Muscle layer of duodenum (tissue), 2 donors: ENCODE data around the gene TIAM2.

Experiments
- H3K27ac ChIP-seq: one replicate; pipeline ENCODE4 v1.7.0; 2013; ENCODE audit warnings: mild to moderate bottlenecking, low read length
- H3K27me3 ChIP-seq: one replicate; pipeline ENCODE4 v1.7.0; 2013; ENCODE audit warnings: low read depth, mild to moderate bottlenecking, control low read depth, low read length
- H3K36me3 ChIP-seq, 2 donors: one replicate each; pipeline ENCODE4 v1.7.0; 2013; ENCODE audit warnings: low read length in 2 of 2, control low read depth in 1 of 2, mild to moderate bottlenecking in 1 of 2; ENCODE audit not compliant: insufficient read depth in 2 of 2, control insufficient read depth in 1 of 2
- H3K4me1 ChIP-seq, 2 donors: one replicate each; pipeline ENCODE4 v1.7.0; 2013; ENCODE audit warnings: low read length in 2 of 2, mild to moderate bottlenecking in 2 of 2, control low read depth in 1 of 2, moderate library complexity in 1 of 2; ENCODE audit not compliant: insufficient read depth in 2 of 2, control insufficient read depth in 1 of 2
- H3K4me3 ChIP-seq, 2 donors: one replicate each; pipeline ENCODE4 v1.7.0; 2013; ENCODE audit warnings: low read length in 2 of 2, low read depth in 1 of 2, mild to moderate bottlenecking in 1 of 2
- H3K9me3 ChIP-seq, 2 donors: one replicate each; pipeline ENCODE4 v1.7.0; 2013; ENCODE audit warnings: low read length in 2 of 2, control low read depth in 1 of 2, mild to moderate bottlenecking in 1 of 2; ENCODE audit not compliant: control insufficient read depth in 1 of 2
- donor health status: healthy.

TIAM2 gene

GRCh38 chr6:155121699-155122098 lies 126.6 kb downstream of the TIAM2 start:
- Histone ChIP-seq H3K27ac (no peak overlapping the region), H3K9me3 (no peaks in the 10 kb centered on the region), H3K36me3 (peaks cover 0 to under 1% of the 10 kb centered on the region in 2 donors), H3K4me1 (no peaks in the 10 kb centered on the region), H3K4me3 (peak overlapping the region; percentile 15 to 37), H3K27me3 (no peaks in the 10 kb centered on the region)

DNA sequence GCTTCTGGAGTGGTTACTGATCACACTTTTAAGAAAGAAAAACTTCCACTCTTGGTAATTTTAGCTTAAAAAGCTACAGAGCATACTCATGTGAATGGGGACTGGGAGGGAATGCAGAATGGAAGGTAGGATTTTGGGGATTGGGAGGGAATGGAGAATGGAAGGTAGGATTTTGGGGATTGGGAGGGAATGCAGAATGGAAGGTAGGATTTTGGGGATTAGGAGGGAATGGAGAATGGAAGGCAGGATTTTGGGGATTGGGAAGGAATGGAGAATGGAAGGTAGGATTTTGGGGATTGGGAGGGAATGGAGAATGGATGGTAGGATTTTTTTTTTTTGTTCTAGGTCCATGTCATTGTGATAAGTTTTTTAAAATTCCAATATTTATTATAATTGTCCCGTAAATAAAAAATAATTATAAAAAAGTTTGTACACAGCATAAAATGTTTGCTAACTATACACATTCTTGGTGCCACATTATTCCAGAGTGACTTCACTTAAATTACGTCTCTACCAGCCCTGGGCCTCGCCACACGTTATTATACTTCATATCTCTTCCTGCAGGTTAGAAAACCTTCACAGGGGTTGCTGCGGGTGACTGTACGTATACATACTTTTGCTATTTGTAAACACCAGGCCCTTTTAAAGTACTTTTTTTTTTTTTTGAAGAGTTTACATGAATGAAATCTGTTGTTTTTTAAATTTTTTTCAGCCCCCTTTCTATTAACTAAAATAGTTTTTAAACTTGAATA lies 127.3 kb downstream of the TIAM2 start:
- Histone ChIP-seq H3K27ac (no peak overlapping the region), H3K4me1 (no peaks in the 10 kb centered on the region), H3K9me3 (no peaks in the 10 kb centered on the region), H3K27me3 (no peaks in the 10 kb centered on the region), H3K36me3 (peaks cover 0 to 3% of the 10 kb centered on the region in 2 donors), H3K4me3 (peak overlapping the region in 1 of 2 donors; percentile 37)

GRCh38 chr6:155123520-155123919 lies 128.4 kb downstream of the TIAM2 start:
- H3K36me3 ChIP-seq: peaks cover 0 to 3% of the 10 kb centered on the region in 2 donors
- no peaks in the 10 kb centered on the region for H3K4me1 ChIP-seq
- no peak overlapping the region for H3K4me3 ChIP-seq
- H3K27me3 ChIP-seq: no peaks in the 10 kb centered on the region
- no peak overlapping the region for H3K27ac ChIP-seq
- no peaks in the 10 kb centered on the region for H3K9me3 ChIP-seq

DNA sequence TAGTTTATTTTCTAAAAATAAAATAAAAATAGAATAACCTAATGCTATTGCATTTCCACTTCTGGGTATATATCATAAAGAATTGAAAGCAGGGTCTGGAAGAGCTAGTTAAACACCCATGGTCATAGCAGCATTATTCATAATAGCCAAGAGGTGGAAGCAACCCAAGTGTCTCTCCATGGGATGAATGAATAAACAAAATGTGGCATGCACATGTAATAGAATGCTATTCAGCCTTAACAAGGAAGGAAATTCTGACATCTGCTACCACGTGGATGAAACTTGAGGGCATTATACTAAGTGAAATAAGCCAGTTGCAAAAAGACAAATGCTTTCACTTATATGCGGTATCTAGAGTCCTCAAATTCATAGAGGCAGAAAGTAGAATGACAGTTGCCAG lies 130.8 kb downstream of the TIAM2 start:
- no peak overlapping the region for H3K4me3 ChIP-seq
- H3K36me3 ChIP-seq: peaks cover 0 to 3% of the 10 kb centered on the region in 2 donors
- no peak overlapping the region for H3K27ac ChIP-seq
- H3K27me3 ChIP-seq: no peaks in the 10 kb centered on the region
- no peaks in the 10 kb centered on the region for H3K9me3 ChIP-seq
- H3K4me1 ChIP-seq: no peaks in the 10 kb centered on the region

DNA sequence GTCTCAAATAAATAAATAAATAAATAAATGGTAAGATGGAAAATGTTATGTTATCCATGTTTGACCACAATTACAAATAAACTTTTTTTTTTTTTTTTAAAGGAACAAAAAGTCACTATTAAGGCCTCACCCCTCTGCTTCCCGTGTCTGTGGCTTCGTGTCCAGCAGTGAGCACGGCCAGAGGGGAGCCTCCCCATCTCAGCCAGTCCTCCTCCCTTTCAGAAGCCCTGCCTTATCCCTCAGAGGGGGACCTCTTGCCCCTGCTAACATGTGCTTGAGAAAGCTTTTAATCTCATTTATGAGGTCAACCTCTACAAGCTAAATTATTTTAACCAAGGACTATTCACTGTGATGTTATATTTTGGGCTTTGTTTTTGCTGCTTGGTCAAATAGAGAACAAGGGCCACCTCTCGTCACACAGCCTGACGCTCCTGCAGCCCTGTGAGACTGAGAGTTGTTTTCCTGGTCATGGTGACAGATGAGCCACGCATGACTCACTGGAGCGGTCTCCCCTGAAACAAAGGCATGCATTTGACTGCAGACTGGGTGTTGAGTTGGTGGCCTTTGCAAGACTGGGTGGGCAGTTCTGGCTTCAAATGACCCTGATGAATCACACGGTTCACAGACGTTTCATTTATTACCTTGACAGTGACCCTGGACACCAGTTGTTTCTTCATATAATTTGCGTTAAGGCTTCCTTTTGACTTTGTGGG lies 131.8 kb downstream of the TIAM2 start:
- Histone ChIP-seq H3K4me1 (no peaks in the 10 kb centered on the region), H3K9me3 (no peaks in the 10 kb centered on the region), H3K4me3 (no peak overlapping the region), H3K27ac (no peak overlapping the region), H3K27me3 (no peaks in the 10 kb centered on the region), H3K36me3 (peaks cover 0 to 3% of the 10 kb centered on the region in 2 donors)

DNA sequence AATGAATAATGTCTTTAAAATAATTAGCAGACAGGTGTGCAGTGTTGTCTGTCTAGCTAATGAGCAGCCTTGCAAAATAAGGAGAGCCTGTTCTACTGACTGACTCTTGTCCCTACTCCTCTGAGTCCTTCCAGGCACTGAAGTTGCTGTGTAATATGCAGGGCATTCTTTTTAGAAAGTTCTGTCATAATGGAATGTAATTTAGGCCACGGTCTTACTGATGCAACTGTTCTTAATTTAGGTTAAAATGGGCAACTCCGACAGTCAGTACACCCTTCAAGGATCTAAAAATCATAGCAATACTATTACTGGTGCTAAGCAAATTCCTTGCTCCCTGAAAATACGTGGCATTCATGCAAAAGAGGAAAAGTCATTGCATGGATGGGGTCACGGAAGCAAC lies 133.9 kb downstream of the TIAM2 start:
- peaks cover 0 to 3% of the 10 kb centered on the region in 2 donors for H3K36me3 ChIP-seq
- H3K4me3 ChIP-seq: no peak overlapping the region
- H3K27ac ChIP-seq: no peak overlapping the region

GRCh38 chr6:155129744-155130143 lies 134.6 kb downstream of the TIAM2 start:
- H3K4me1 ChIP-seq: no peaks in the 10 kb centered on the region

More for the DNA sequence above, 133.9 kb downstream of the TIAM2 start:
- Histone ChIP-seq H3K27me3 (no peaks in the 10 kb centered on the region), H3K9me3 (no peaks in the 10 kb centered on the region), H3K4me1 (no peaks in the 10 kb centered on the region)

DNA sequence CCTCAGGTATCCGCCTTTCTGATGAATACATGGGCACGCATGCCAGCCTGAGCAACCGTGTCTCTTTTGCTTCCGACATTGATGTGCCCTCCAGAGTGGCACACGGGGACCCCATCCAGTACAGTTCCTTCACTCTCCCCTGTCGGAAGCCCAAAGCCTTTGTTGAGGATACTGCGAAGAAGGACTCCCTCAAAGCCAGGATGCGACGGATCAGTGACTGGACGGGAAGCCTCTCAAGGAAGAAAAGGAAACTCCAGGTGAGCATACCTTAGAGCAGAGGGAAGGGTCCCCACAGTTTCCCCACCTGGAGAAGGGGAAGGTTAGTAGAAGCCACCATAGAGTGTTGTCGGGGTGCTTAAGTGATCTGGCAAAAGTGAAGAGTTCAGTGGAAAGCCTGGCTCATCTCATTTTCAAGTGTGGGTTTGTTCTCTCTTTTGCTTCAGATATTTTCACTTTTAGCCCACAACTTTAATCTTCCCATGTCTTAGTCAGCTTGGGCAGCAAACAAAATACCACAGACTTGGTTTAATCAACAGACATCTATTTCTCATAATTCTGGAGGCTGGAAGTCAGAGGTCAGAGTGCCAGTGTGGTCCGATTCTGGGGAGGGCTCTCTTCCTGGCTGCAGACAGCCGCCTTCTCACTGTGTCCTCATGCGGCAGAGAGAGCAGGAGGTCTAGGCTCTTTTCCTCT lies 135.2 kb downstream of the TIAM2 start:
- Histone ChIP-seq H3K4me1 (no peaks in the 10 kb centered on the region), H3K36me3 (peaks cover 0 to 3% of the 10 kb centered on the region in 2 donors), H3K27ac (no peak overlapping the region), H3K9me3 (no peaks in the 10 kb centered on the region), H3K27me3 (no peaks in the 10 kb centered on the region), H3K4me3 (no peak overlapping the region)

More at GRCh38 chr6:155129744-155130143, 134.6 kb downstream of the TIAM2 start:
- Histone ChIP-seq H3K27me3 (no peaks in the 10 kb centered on the region), H3K27ac (no peak overlapping the region), H3K36me3 (peaks cover 0 to 3% of the 10 kb centered on the region in 2 donors), H3K4me3 (no peak overlapping the region), H3K9me3 (no peaks in the 10 kb centered on the region)

DNA sequence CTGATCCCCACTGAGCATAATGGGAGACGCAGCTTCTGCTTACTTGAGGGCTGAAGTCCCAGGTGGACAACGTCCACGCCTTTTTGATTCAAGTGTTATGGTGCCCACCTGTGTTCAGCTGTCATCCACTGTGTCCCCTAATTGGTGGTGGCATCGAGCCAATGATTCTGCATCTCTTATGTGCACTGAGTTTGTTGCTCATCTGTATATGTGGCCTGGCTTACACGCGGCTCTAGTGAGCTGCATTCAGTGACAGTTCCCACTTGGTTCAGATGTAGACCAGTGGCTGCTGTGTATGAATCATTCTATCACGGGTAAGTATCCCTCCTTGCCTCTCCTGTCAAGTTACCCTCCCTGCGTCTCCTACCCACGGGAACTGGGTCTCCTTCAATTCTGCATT lies 137.5 kb downstream of the TIAM2 start:
- no peaks in the 10 kb centered on the region for H3K36me3 ChIP-seq
- no peaks in the 10 kb centered on the region for H3K4me1 ChIP-seq
- H3K4me3 ChIP-seq: no peak overlapping the region
- no peak overlapping the region for H3K27ac ChIP-seq
- no peaks in the 10 kb centered on the region for H3K9me3 ChIP-seq
- no peaks in the 10 kb centered on the region for H3K27me3 ChIP-seq

- H3K27ac ChIP-seq: no peak overlapping the region
- H3K9me3 ChIP-seq: no peaks in the 10 kb centered on the region
- H3K4me1 ChIP-seq: peaks cover 3 to 15% of the 10 kb centered on the region in 2 donors
- H3K36me3 ChIP-seq: no peaks in the 10 kb centered on the region
- no peak overlapping the region for H3K4me3 ChIP-seq
- H3K27me3 ChIP-seq: no peaks in the 10 kb centered on the region
Observed at GRCh38 chr6:155141002-155141401, 145.9 kb downstream of the TIAM2 start.

GRCh38 chr6:155141512-155141911 lies 146.4 kb downstream of the TIAM2 start:
- no peak overlapping the region for H3K27ac ChIP-seq
- H3K36me3 ChIP-seq: no peaks in the 10 kb centered on the region
- H3K27me3 ChIP-seq: no peaks in the 10 kb centered on the region
- H3K9me3 ChIP-seq: no peaks in the 10 kb centered on the region
- H3K4me1 ChIP-seq: peaks cover 3 to 15% of the 10 kb centered on the region in 2 donors
- no peak overlapping the region for H3K4me3 ChIP-seq
